T-helper 1 cell treated with Interleukin-12 subunit alpha and Interleukin-12 subunit beta and Interleukin-4 antibody, amounts not matched to agents 30 μg/mL and 1 μg/mL, for 36 hours (primary cell): ENCODE measurements around the gene TMEM273.
A peak's percentile ranks its signal among the peaks of the same experiment; 100 is the strongest.

Source experiments
- H3K27ac Mint-ChIP-seq: one replicate; pipeline ENCODE4 v1.8.0; 2021; ENCODE audit warnings: mild to moderate bottlenecking, mixed read lengths
- H3K27me3 Mint-ChIP-seq: one replicate; pipeline ENCODE4 v1.8.0; 2021; ENCODE audit warnings: low read depth, mixed read lengths
- H3K36me3 Mint-ChIP-seq: one replicate; pipeline ENCODE4 v1.8.0; 2021; ENCODE audit warnings: low read depth, mixed read lengths
- H3K4me1 Mint-ChIP-seq: one replicate; pipeline ENCODE4 v1.8.0; 2021; ENCODE audit warnings: low read depth, mixed read lengths
- H3K4me3 Mint-ChIP-seq: one replicate; pipeline ENCODE4 v1.8.0; 2021; ENCODE audit warnings: mild to moderate bottlenecking, moderate library complexity, mixed read lengths
- H3K9me3 Mint-ChIP-seq: one replicate; pipeline ENCODE4 v1.8.0; 2021; ENCODE audit warnings: mixed read lengths

Gene TMEM273

GRCh38 chr10:49187950-49188761 lies at the start of gene TMEM273:
Gene TMEM273, minus strand, starts transcription at chr10:49188391. Its CDS starts 55 bp downstream, at chr10:49188336.
- H3K27me3 Mint-ChIP-seq: peaks cover 29% of the 10 kb centered on the region
- peaks cover 43% of the 10 kb centered on the region for H3K4me1 Mint-ChIP-seq
- peaks cover 3% of the 10 kb centered on the region for H3K36me3 Mint-ChIP-seq
- H3K27ac Mint-ChIP-seq: peak within 1 kb of the TSS; percentile 26
- no peaks in the 10 kb centered on the region for H3K9me3 Mint-ChIP-seq
- peak within 1 kb of the TSS; percentile 69 for H3K4me3 Mint-ChIP-seq

GRCh38 chr10:49237985-49238384 lies 49.8 kb upstream of the TMEM273 start:
- Mint-ChIP-seq H3K27ac (no peak overlapping the region), H3K27me3 (peaks cover 4% of the 10 kb centered on the region), H3K4me1 (no peaks in the 10 kb centered on the region), H3K36me3 (no peaks in the 10 kb centered on the region), H3K4me3 (no peak overlapping the region), H3K9me3 (no peaks in the 10 kb centered on the region)

GRCh38 chr10:49235392-49235791 lies 47.2 kb upstream of the TMEM273 start:
- no peak overlapping the region for H3K4me3 Mint-ChIP-seq
- H3K9me3 Mint-ChIP-seq: no peaks in the 10 kb centered on the region
- H3K4me1 Mint-ChIP-seq: no peaks in the 10 kb centered on the region
- H3K27ac Mint-ChIP-seq: no peak overlapping the region
- peaks cover 8% of the 10 kb centered on the region for H3K27me3 Mint-ChIP-seq
- no peaks in the 10 kb centered on the region for H3K36me3 Mint-ChIP-seq

- no peak overlapping the region for H3K27ac Mint-ChIP-seq
- no peaks in the 10 kb centered on the region for H3K36me3 Mint-ChIP-seq
- no peaks in the 10 kb centered on the region for H3K4me1 Mint-ChIP-seq
- H3K9me3 Mint-ChIP-seq: no peaks in the 10 kb centered on the region
- no peak overlapping the region for H3K4me3 Mint-ChIP-seq
- peaks cover 8% of the 10 kb centered on the region for H3K27me3 Mint-ChIP-seq
Observed at GRCh38 chr10:49231086-49231820, 43.1 kb upstream of the TMEM273 start.

- Mint-ChIP-seq H3K9me3 (no peaks in the 10 kb centered on the region), H3K27ac (no peak overlapping the region), H3K4me1 (no peaks in the 10 kb centered on the region), H3K4me3 (no peak overlapping the region), H3K36me3 (no peaks in the 10 kb centered on the region), H3K27me3 (peaks cover 8% of the 10 kb centered on the region)
Observed at GRCh38 chr10:49230004-49230403, 41.8 kb upstream of the TMEM273 start.

GRCh38 chr10:49228677-49229076 lies 40.5 kb upstream of the TMEM273 start:
- H3K27ac Mint-ChIP-seq: no peak overlapping the region
- no peaks in the 10 kb centered on the region for H3K9me3 Mint-ChIP-seq
- peaks cover 4% of the 10 kb centered on the region for H3K27me3 Mint-ChIP-seq
- H3K36me3 Mint-ChIP-seq: no peaks in the 10 kb centered on the region
- no peaks in the 10 kb centered on the region for H3K4me1 Mint-ChIP-seq
- no peak overlapping the region for H3K4me3 Mint-ChIP-seq

GRCh38 chr10:49227406-49227805 lies 39.2 kb upstream of the TMEM273 start:
- no peak overlapping the region for H3K4me3 Mint-ChIP-seq
- H3K9me3 Mint-ChIP-seq: no peaks in the 10 kb centered on the region
- no peaks in the 10 kb centered on the region for H3K4me1 Mint-ChIP-seq
- peaks cover 4% of the 10 kb centered on the region for H3K27me3 Mint-ChIP-seq
- no peak overlapping the region for H3K27ac Mint-ChIP-seq
- H3K36me3 Mint-ChIP-seq: no peaks in the 10 kb centered on the region

GRCh38 chr10:49226594-49226993 lies 38.4 kb upstream of the TMEM273 start:
- Mint-ChIP-seq H3K4me3 (no peak overlapping the region), H3K9me3 (no peaks in the 10 kb centered on the region), H3K36me3 (no peaks in the 10 kb centered on the region), H3K27ac (no peak overlapping the region), H3K27me3 (peaks cover 4% of the 10 kb centered on the region), H3K4me1 (no peaks in the 10 kb centered on the region)

GRCh38 chr10:49225218-49225876 lies 37.2 kb upstream of the TMEM273 start:
- no peaks in the 10 kb centered on the region for H3K36me3 Mint-ChIP-seq

GRCh38 chr10:49223205-49223604 lies 35.0 kb upstream of the TMEM273 start:
- Mint-ChIP-seq H3K9me3 (no peaks in the 10 kb centered on the region), H3K36me3 (no peaks in the 10 kb centered on the region), H3K4me1 (no peaks in the 10 kb centered on the region), H3K27ac (no peak overlapping the region), H3K27me3 (peaks cover 14% of the 10 kb centered on the region), H3K4me3 (no peak overlapping the region)

More at GRCh38 chr10:49225218-49225876, 37.2 kb upstream of the TMEM273 start:
- H3K27ac Mint-ChIP-seq: no peak overlapping the region
- no peak overlapping the region for H3K4me3 Mint-ChIP-seq
- H3K9me3 Mint-ChIP-seq: no peaks in the 10 kb centered on the region
- H3K27me3 Mint-ChIP-seq: peaks cover 2% of the 10 kb centered on the region
- H3K4me1 Mint-ChIP-seq: no peaks in the 10 kb centered on the region

GRCh38 chr10:49222170-49222569 lies 34.0 kb upstream of the TMEM273 start:
- H3K4me3 Mint-ChIP-seq: no peak overlapping the region
- H3K4me1 Mint-ChIP-seq: peaks cover 2% of the 10 kb centered on the region
- H3K27me3 Mint-ChIP-seq: peaks cover 18% of the 10 kb centered on the region
- H3K36me3 Mint-ChIP-seq: no peaks in the 10 kb centered on the region
- no peaks in the 10 kb centered on the region for H3K9me3 Mint-ChIP-seq
- H3K27ac Mint-ChIP-seq: no peak overlapping the region

GRCh38 chr10:49220679-49221078 lies 32.5 kb upstream of the TMEM273 start:
- Mint-ChIP-seq H3K36me3 (no peaks in the 10 kb centered on the region), H3K27ac (no peak overlapping the region), H3K27me3 (peaks cover 22% of the 10 kb centered on the region), H3K4me1 (peaks cover 2% of the 10 kb centered on the region), H3K9me3 (no peaks in the 10 kb centered on the region), H3K4me3 (no peak overlapping the region)

GRCh38 chr10:49220031-49220430 lies 31.8 kb upstream of the TMEM273 start:
- Mint-ChIP-seq H3K36me3 (no peaks in the 10 kb centered on the region), H3K4me3 (no peak overlapping the region), H3K27me3 (peaks cover 29% of the 10 kb centered on the region), H3K4me1 (peaks cover 2% of the 10 kb centered on the region), H3K9me3 (no peaks in the 10 kb centered on the region), H3K27ac (no peak overlapping the region)

GRCh38 chr10:49219248-49219647 lies 31.1 kb upstream of the TMEM273 start:
- peaks cover 36% of the 10 kb centered on the region for H3K27me3 Mint-ChIP-seq
- H3K27ac Mint-ChIP-seq: no peak overlapping the region
- H3K36me3 Mint-ChIP-seq: no peaks in the 10 kb centered on the region
- H3K9me3 Mint-ChIP-seq: no peaks in the 10 kb centered on the region
- peaks cover 2% of the 10 kb centered on the region for H3K4me1 Mint-ChIP-seq
- no peak overlapping the region for H3K4me3 Mint-ChIP-seq
